Astrocyte (in vitro differentiated cells and primary cell): ENCODE data around the gene COL27A1. TPM values are rescaled to one million over a fixed set of nuclear protein-coding genes. Genes with fewer than 3 reads are reported as not detected.
A peak's percentile ranks its signal among the peaks of the same experiment; 100 is the strongest.

Source experiments
- DNase-seq: peaks from one replicate; pipeline ENCODE4 v3.0.0-alpha.2; 2010; ENCODE audit warnings: low read depth
- FAIRE-seq: peaks from 2 replicates; lab custom pipeline; 2011; peaks lifted over from hg19 to GRCh38; lab: Jason Lieb, UNC
- H2AFZ ChIP-seq: 2 replicates; pipeline ENCODE4 v1.6.0; 2012; ENCODE audit warnings: low read depth, low read length, inconsistent platforms
- H3K27ac ChIP-seq: 2 replicates; pipeline ENCODE4 v1.5.1; 2011; ENCODE audit warnings: low read depth, low read length, inconsistent platforms
- H3K27me3 ChIP-seq: 2 replicates; pipeline ENCODE4 v1.6.0; 2011; ENCODE audit warnings: low read length, inconsistent platforms; ENCODE audit not compliant: insufficient read depth
- H3K36me3 ChIP-seq: 2 replicates; pipeline ENCODE4 v1.5.1; 2011; ENCODE audit warnings: low read length, inconsistent platforms; ENCODE audit not compliant: insufficient read depth
- H3K4me1 ChIP-seq: 2 replicates; pipeline ENCODE4 v1.5.1; 2011; ENCODE audit warnings: low read length, inconsistent platforms; ENCODE audit not compliant: insufficient read depth
- H3K4me2 ChIP-seq: 2 replicates; pipeline ENCODE4 v1.6.0; 2012; ENCODE audit warnings: low read length, inconsistent platforms
- H3K4me3 ChIP-seq: 2 replicates; pipeline ENCODE4 v1.5.1; 2011; ENCODE audit warnings: low read depth, mild to moderate bottlenecking, low read length, inconsistent platforms; ENCODE audit not compliant: insufficient read depth
- H3K79me2 ChIP-seq: 2 replicates; pipeline ENCODE4 v1.6.0; 2012; ENCODE audit warnings: mild to moderate bottlenecking, low read length, inconsistent platforms; ENCODE audit not compliant: insufficient read depth
- H3K9ac ChIP-seq: 2 replicates; pipeline ENCODE4 v1.6.0; 2012; ENCODE audit warnings: mild to moderate bottlenecking, low read length, inconsistent platforms
- H3K9me3 ChIP-seq: 2 replicates; pipeline ENCODE4 v1.5.1; 2012; ENCODE audit warnings: low read depth, mild to moderate bottlenecking, low read length, inconsistent platforms; ENCODE audit not compliant: insufficient read depth
- H4K20me1 ChIP-seq: 2 replicates; pipeline ENCODE4 v1.6.0; 2012; ENCODE audit warnings: low read length, inconsistent platforms; ENCODE audit not compliant: insufficient read depth
- H3K27ac Mint-ChIP-seq: one replicate; pipeline ENCODE4 v1.8.0; 2021; ENCODE audit warnings: mild to moderate bottlenecking, mixed read lengths; ENCODE audit not compliant: unreplicated experiment
- H3K27me3 Mint-ChIP-seq: one replicate; pipeline ENCODE4 v1.8.0; 2021; ENCODE audit warnings: low read depth, mixed read lengths; ENCODE audit not compliant: unreplicated experiment
- H3K36me3 Mint-ChIP-seq: one replicate; pipeline ENCODE4 v1.8.0; 2021; ENCODE audit warnings: low read depth, mixed read lengths; ENCODE audit not compliant: unreplicated experiment
- H3K4me1 Mint-ChIP-seq: one replicate; pipeline ENCODE4 v1.8.0; 2021; ENCODE audit warnings: low read depth, mixed read lengths; ENCODE audit not compliant: unreplicated experiment
- H3K4me3 Mint-ChIP-seq: one replicate; pipeline ENCODE4 v1.8.0; 2021; ENCODE audit warnings: mild to moderate bottlenecking, moderate library complexity, mixed read lengths; ENCODE audit not compliant: unreplicated experiment
- H3K9me3 Mint-ChIP-seq: one replicate; pipeline ENCODE4 v1.8.0; 2021; ENCODE audit warnings: mild to moderate bottlenecking, mixed read lengths; ENCODE audit not compliant: unreplicated experiment
- CTCF ChIP-seq: IDR thresholded peaks from 2 replicates; pipeline ENCODE4 v1.5.1; 2011; ENCODE audit warnings: low read depth, mild to moderate bottlenecking, inconsistent platforms, low read length, moderate library complexity; ENCODE audit not compliant: insufficient read depth
- EZH2 ChIP-seq: IDR thresholded peaks from 2 replicates; pipeline ENCODE4 v1.6.1; 2012; ENCODE audit warnings: mild to moderate bottlenecking, low read length, inconsistent platforms; ENCODE audit not compliant: insufficient read depth
- total RNA-seq: library from RNA; stranded (reverse); gene quantifications from 2 replicates; pipeline ENCODE4 v1.2.1, GENCODE V29; 2021

The COL27A1 gene
- total RNA-seq, 1 donor from 2014 or later: 31.2 TPM

- H3K4me3 Mint-ChIP-seq: no peak overlapping the region
- H3K9me3 Mint-ChIP-seq: no peaks in the 10 kb centered on the region
Measured at GRCh38 chr9:114213566-114213965, 58.2 kb downstream of the COL27A1 start.

GRCh38 chr9:114214181-114214580 lies 58.8 kb downstream of the COL27A1 start:
- H3K9ac ChIP-seq: no peak overlapping the region
- no peak overlapping the region for H3K4me3 ChIP-seq
- no peak for FAIRE-seq
- no peaks in the 10 kb centered on the region for H3K9me3 ChIP-seq
- H3K27me3 ChIP-seq: no peaks in the 10 kb centered on the region
- Mint-ChIP-seq H3K36me3 (peaks cover 48% of the 10 kb centered on the region), H3K4me3 (no peak overlapping the region), H3K27me3 (peaks cover 2% of the 10 kb centered on the region), H3K27ac (no peak overlapping the region), H3K4me1 (peaks cover 5% of the 10 kb centered on the region), H3K9me3 (no peaks in the 10 kb centered on the region)
- H3K4me1 ChIP-seq: peaks cover 19% of the 10 kb centered on the region
- no peak overlapping the region for H3K4me2 ChIP-seq
- peak; percentile 65 for DNase-seq
- H4K20me1 ChIP-seq: no peaks in the 10 kb centered on the region
- H3K36me3 ChIP-seq: peaks cover 8% of the 10 kb centered on the region
- no peak overlapping the region for H3K27ac ChIP-seq
- no peaks in the 10 kb centered on the region for H3K79me2 ChIP-seq
- TF ChIP-seq CTCF (no peak), EZH2 (no peak)
- no peak overlapping the region for H2AFZ ChIP-seq

More at GRCh38 chr9:114213566-114213965, 58.2 kb downstream of the COL27A1 start:
- H3K36me3 ChIP-seq: peaks cover 8% of the 10 kb centered on the region
- H3K79me2 ChIP-seq: no peaks in the 10 kb centered on the region
- TF ChIP-seq EZH2: no peak
- TF ChIP-seq CTCF: no peak
- Mint-ChIP-seq H3K27ac (no peak overlapping the region), H3K36me3 (peaks cover 46% of the 10 kb centered on the region), H3K27me3 (peaks cover 2% of the 10 kb centered on the region), H3K4me1 (peaks cover 5% of the 10 kb centered on the region)
- FAIRE-seq: no peak
- H3K27me3 ChIP-seq: no peaks in the 10 kb centered on the region
- no peak overlapping the region for H3K9ac ChIP-seq
- H3K4me3 ChIP-seq: no peak overlapping the region
- no peaks in the 10 kb centered on the region for H4K20me1 ChIP-seq
- H3K4me2 ChIP-seq: no peak overlapping the region
- H3K4me1 ChIP-seq: peaks cover 16% of the 10 kb centered on the region
- H3K27ac ChIP-seq: no peak overlapping the region
- no peak overlapping the region for H2AFZ ChIP-seq
- no peaks in the 10 kb centered on the region for H3K9me3 ChIP-seq
- no peak for DNase-seq

GRCh38 chr9:114214686-114215414 lies 59.5 kb downstream of the COL27A1 start:
- DNase-seq: no peak
- H3K9me3 ChIP-seq: no peaks in the 10 kb centered on the region
- no peak overlapping the region for H3K4me2 ChIP-seq
- H3K36me3 ChIP-seq: peaks cover 8% of the 10 kb centered on the region
- Mint-ChIP-seq H3K36me3 (peaks cover 46% of the 10 kb centered on the region), H3K4me1 (peaks cover 5% of the 10 kb centered on the region), H3K9me3 (no peaks in the 10 kb centered on the region), H3K27me3 (peaks cover 2% of the 10 kb centered on the region), H3K27ac (no peak overlapping the region), H3K4me3 (no peak overlapping the region)
- TF ChIP-seq CTCF (no peak), EZH2 (no peak)
- H3K27ac ChIP-seq: no peak overlapping the region
- no peak for FAIRE-seq
- no peaks in the 10 kb centered on the region for H4K20me1 ChIP-seq
- H3K9ac ChIP-seq: no peak overlapping the region
- no peak overlapping the region for H2AFZ ChIP-seq
- no peak overlapping the region for H3K4me3 ChIP-seq
- no peaks in the 10 kb centered on the region for H3K27me3 ChIP-seq
- H3K4me1 ChIP-seq: peaks cover 19% of the 10 kb centered on the region
- no peaks in the 10 kb centered on the region for H3K79me2 ChIP-seq
